K562 (cell line): Measurements from ENCODE around the gene TFPT.

ENCODE experiments used
- DNMT1 ChIP-seq: fragments of 450-650 bp; IDR thresholded peaks from 2 replicates; pipeline ENCODE4 v1.6.1; 2016; ENCODE audit warnings: antibody characterized with exemption, mild to moderate bottlenecking
- GABPA ChIP-seq: fragments of 200-800 bp; sonication (Bioruptor generic); conservative IDR thresholded peaks from 2 replicates; pipeline ENCODE4 v1.6.1; 2016; ENCODE audit warnings: low read depth, missing genetic modification characterization, missing compliant biosample characterization
- HNRNPUL1 ChIP-seq: fragments of 200-400 bp; formaldehyde crosslinking; IDR thresholded peaks from 2 replicates; pipeline ENCODE4 v1.6.1; 2017; ENCODE audit warnings: low read length
- PHB2 ChIP-seq: fragments of 450-650 bp; IDR thresholded peaks from 2 replicates; pipeline ENCODE4 v1.6.1; 2017; ENCODE audit warnings: low read depth
- PHF8 ChIP-seq: fragments of 200-600 bp; sonication (generic); IDR thresholded peaks from 2 replicates; pipeline ENCODE4 v1.6.1; 2012; ENCODE audit warnings: mixed run types, mild to moderate bottlenecking, inconsistent platforms, low read length, moderate library complexity, borderline replicate concordance
- POLR2A ChIP-seq: fragments of 450-650 bp; conservative IDR thresholded peaks from 2 replicates; pipeline ENCODE4 v1.6.1; 2016
- ZNF780A ChIP-seq: fragments of 250-450 bp; sonication (Bioruptor Pico); IDR thresholded peaks from 2 replicates; pipeline ENCODE4 v1.5.0; 2021; ENCODE audit warnings: mild to moderate bottlenecking
- TF ChIP-seq, protein P1 (sequence below): fragments of 450-650 bp; IDR thresholded peaks from 2 replicates; pipeline ENCODE4 v1.6.1; 2016; ENCODE audit warnings: antibody characterized with exemption
- TF ChIP-seq, protein P2 (sequence below), 3 experiments: IDR thresholded peaks in 2 of 3; conservative IDR thresholded peaks in 1 of 3; 2 replicates each; pipeline ENCODE4 v1.5.1; 2011 to 2012; ENCODE audit warnings: low read length in 3 of 3, mild to moderate bottlenecking in 3 of 3, control low read depth in 2 of 3, improper control_type of control experiment in 1 of 3, inconsistent platforms in 1 of 3, low read depth in 1 of 3, mixed read lengths in 1 of 3, moderate library complexity in 1 of 3; ENCODE audit not compliant: insufficient read depth in 2 of 3
- TF ChIP-seq, protein P3 (sequence below): sonication (generic); formaldehyde crosslinking; IDR thresholded peaks from 2 replicates; pipeline ENCODE4 v1.8.1; 2023; ENCODE audit warnings: mild to moderate bottlenecking, missing genetic modification reagents, moderate library complexity
- TF ChIP-seq, protein P4 (sequence below): fragments of 450-650 bp; IDR thresholded peaks from 2 replicates; pipeline ENCODE4 v1.6.1; 2016; ENCODE audit warnings: mild to moderate bottlenecking, moderate library complexity

DNA sequence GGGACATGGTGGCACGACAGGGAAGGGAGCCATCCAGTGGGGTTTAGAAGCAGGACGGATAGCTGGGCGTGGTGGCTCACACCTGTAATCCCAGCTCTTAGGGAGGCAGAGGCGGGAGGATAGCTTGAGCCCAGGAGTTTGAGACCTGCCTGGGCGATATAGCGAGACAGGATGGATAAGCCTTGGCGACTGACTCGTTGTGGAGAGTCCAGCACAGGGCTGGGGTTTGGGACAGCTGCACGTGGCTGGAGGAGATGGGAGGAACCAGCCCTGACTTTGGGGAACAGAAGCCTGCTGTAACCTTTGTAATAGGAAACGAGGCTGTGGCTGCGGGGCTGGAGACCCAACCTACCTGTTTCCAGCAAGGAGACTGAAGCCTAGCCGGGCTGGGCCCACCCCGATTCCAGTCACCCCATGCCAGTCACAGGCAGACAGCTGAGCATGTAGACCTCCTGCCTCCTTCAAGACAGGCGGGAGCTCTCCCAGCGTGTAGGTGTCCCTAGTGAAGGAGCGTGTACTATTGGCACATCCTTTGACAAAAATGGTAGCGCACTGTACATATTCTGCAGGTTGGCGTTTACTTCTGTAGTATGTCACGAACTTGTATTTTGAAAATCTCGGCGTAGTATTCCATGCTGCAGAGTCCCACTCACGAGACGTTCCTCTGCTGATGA, 36.0 kb upstream of the TFPT start:
- no peak for TF ChIP-seq HNRNPUL1
- TF ChIP-seq ZNF780A: no peak
- TF ChIP-seq PHF8: no peak
- TF ChIP-seq, protein P1, sequence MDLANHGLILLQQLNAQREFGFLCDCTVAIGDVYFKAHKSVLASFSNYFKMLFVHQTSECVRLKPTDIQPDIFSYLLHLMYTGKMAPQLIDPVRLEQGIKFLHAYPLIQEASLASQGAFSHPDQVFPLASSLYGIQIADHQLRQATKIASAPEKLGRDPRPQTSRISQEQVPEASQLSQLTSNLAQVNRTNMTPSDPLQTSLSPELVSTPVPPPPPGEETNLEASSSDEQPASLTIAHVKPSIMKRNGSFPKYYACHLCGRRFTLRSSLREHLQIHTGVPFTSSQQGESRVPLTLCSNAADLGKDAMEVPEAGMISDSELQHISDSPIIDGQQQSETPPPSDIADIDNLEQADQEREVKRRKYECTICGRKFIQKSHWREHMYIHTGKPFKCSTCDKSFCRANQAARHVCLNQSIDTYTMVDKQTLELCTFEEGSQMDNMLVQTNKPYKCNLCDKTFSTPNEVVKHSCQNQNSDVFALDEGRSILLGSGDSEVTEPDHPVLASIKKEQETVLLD: no peak
- no peak for TF ChIP-seq POLR2A
- TF ChIP-seq, protein P2, sequence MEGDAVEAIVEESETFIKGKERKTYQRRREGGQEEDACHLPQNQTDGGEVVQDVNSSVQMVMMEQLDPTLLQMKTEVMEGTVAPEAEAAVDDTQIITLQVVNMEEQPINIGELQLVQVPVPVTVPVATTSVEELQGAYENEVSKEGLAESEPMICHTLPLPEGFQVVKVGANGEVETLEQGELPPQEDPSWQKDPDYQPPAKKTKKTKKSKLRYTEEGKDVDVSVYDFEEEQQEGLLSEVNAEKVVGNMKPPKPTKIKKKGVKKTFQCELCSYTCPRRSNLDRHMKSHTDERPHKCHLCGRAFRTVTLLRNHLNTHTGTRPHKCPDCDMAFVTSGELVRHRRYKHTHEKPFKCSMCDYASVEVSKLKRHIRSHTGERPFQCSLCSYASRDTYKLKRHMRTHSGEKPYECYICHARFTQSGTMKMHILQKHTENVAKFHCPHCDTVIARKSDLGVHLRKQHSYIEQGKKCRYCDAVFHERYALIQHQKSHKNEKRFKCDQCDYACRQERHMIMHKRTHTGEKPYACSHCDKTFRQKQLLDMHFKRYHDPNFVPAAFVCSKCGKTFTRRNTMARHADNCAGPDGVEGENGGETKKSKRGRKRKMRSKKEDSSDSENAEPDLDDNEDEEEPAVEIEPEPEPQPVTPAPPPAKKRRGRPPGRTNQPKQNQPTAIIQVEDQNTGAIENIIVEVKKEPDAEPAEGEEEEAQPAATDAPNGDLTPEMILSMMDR (IDR thresholded peaks at IDR 0.05 in 2 of 3, conservative IDR thresholded peaks at IDR 0.05 in 1 of 3; ENCODE audit: insufficient read depth in 2 of 3, low read depth in 1 of 3, low read length in 3 of 3): no peak
- TF ChIP-seq, protein P3, sequence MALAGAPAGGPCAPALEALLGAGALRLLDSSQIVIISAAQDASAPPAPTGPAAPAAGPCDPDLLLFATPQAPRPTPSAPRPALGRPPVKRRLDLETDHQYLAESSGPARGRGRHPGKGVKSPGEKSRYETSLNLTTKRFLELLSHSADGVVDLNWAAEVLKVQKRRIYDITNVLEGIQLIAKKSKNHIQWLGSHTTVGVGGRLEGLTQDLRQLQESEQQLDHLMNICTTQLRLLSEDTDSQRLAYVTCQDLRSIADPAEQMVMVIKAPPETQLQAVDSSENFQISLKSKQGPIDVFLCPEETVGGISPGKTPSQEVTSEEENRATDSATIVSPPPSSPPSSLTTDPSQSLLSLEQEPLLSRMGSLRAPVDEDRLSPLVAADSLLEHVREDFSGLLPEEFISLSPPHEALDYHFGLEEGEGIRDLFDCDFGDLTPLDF: no peak
- no peak for TF ChIP-seq GABPA (tag)
- TF ChIP-seq DNMT1: no peak
- TF ChIP-seq PHB2: no peak
- TF ChIP-seq, protein P4, sequence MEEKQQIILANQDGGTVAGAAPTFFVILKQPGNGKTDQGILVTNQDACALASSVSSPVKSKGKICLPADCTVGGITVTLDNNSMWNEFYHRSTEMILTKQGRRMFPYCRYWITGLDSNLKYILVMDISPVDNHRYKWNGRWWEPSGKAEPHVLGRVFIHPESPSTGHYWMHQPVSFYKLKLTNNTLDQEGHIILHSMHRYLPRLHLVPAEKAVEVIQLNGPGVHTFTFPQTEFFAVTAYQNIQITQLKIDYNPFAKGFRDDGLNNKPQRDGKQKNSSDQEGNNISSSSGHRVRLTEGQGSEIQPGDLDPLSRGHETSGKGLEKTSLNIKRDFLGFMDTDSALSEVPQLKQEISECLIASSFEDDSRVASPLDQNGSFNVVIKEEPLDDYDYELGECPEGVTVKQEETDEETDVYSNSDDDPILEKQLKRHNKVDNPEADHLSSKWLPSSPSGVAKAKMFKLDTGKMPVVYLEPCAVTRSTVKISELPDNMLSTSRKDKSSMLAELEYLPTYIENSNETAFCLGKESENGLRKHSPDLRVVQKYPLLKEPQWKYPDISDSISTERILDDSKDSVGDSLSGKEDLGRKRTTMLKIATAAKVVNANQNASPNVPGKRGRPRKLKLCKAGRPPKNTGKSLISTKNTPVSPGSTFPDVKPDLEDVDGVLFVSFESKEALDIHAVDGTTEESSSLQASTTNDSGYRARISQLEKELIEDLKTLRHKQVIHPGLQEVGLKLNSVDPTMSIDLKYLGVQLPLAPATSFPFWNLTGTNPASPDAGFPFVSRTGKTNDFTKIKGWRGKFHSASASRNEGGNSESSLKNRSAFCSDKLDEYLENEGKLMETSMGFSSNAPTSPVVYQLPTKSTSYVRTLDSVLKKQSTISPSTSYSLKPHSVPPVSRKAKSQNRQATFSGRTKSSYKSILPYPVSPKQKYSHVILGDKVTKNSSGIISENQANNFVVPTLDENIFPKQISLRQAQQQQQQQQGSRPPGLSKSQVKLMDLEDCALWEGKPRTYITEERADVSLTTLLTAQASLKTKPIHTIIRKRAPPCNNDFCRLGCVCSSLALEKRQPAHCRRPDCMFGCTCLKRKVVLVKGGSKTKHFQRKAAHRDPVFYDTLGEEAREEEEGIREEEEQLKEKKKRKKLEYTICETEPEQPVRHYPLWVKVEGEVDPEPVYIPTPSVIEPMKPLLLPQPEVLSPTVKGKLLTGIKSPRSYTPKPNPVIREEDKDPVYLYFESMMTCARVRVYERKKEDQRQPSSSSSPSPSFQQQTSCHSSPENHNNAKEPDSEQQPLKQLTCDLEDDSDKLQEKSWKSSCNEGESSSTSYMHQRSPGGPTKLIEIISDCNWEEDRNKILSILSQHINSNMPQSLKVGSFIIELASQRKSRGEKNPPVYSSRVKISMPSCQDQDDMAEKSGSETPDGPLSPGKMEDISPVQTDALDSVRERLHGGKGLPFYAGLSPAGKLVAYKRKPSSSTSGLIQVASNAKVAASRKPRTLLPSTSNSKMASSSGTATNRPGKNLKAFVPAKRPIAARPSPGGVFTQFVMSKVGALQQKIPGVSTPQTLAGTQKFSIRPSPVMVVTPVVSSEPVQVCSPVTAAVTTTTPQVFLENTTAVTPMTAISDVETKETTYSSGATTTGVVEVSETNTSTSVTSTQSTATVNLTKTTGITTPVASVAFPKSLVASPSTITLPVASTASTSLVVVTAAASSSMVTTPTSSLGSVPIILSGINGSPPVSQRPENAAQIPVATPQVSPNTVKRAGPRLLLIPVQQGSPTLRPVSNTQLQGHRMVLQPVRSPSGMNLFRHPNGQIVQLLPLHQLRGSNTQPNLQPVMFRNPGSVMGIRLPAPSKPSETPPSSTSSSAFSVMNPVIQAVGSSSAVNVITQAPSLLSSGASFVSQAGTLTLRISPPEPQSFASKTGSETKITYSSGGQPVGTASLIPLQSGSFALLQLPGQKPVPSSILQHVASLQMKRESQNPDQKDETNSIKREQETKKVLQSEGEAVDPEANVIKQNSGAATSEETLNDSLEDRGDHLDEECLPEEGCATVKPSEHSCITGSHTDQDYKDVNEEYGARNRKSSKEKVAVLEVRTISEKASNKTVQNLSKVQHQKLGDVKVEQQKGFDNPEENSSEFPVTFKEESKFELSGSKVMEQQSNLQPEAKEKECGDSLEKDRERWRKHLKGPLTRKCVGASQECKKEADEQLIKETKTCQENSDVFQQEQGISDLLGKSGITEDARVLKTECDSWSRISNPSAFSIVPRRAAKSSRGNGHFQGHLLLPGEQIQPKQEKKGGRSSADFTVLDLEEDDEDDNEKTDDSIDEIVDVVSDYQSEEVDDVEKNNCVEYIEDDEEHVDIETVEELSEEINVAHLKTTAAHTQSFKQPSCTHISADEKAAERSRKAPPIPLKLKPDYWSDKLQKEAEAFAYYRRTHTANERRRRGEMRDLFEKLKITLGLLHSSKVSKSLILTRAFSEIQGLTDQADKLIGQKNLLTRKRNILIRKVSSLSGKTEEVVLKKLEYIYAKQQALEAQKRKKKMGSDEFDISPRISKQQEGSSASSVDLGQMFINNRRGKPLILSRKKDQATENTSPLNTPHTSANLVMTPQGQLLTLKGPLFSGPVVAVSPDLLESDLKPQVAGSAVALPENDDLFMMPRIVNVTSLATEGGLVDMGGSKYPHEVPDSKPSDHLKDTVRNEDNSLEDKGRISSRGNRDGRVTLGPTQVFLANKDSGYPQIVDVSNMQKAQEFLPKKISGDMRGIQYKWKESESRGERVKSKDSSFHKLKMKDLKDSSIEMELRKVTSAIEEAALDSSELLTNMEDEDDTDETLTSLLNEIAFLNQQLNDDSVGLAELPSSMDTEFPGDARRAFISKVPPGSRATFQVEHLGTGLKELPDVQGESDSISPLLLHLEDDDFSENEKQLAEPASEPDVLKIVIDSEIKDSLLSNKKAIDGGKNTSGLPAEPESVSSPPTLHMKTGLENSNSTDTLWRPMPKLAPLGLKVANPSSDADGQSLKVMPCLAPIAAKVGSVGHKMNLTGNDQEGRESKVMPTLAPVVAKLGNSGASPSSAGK: no peak
